GM21526 (cell line): ENCODE measurements around the gene COQ8B.

ENCODE experiments used
- ATAC-seq: cut with Tn5 transposase; IDR thresholded peaks from one replicate; pipeline ENCODE4 v1.9.1; 2021; ENCODE audit warnings: moderate library complexity; ENCODE audit not compliant: unreplicated experiment, low FRiP score

COQ8B gene

DNA sequence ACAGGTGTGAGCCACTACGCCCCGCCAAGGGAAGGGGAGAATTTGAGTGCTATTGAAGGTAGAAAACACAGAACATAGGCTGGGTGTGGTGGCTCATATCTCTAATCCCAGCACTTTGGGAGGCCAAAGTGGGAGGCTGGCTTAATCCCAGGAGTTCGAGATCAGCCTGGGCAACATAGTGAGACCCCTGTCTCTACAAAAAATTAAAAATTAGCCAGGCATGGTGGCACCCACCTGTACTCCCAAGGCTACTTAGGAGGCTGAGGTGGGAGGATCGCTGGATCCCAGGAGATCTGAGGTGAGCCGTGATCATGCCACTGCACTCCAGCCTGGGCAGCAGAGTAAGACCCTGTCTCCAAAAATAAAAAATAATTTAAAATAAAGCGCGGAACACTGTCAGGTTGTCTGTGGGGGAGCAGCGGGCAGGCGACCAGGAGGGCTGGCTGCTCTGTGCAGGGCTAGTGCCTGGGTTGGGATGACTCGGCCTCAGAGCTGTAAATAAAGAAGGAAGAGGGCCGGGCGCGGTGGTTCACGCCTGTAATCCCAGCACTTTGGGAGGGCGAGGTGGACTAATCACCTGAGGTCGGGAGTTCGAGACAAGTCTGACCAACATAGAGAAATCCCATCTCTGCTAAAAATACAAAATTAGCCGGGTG lies 74.5 kb downstream of the COQ8B start:
- ATAC-seq, result no peak
